ENCODE measurements around the gene SLC25A11. TPM values are rescaled to one million over a fixed set of nuclear protein-coding genes. Genes with fewer than 3 reads are reported as not detected.

The SLC25A11 gene, protein sequence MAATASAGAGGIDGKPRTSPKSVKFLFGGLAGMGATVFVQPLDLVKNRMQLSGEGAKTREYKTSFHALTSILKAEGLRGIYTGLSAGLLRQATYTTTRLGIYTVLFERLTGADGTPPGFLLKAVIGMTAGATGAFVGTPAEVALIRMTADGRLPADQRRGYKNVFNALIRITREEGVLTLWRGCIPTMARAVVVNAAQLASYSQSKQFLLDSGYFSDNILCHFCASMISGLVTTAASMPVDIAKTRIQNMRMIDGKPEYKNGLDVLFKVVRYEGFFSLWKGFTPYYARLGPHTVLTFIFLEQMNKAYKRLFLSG
- 10 to 100 TPM; 38.9 to 74.2 (median 47.1) TPM for total RNA-seq

DNA sequence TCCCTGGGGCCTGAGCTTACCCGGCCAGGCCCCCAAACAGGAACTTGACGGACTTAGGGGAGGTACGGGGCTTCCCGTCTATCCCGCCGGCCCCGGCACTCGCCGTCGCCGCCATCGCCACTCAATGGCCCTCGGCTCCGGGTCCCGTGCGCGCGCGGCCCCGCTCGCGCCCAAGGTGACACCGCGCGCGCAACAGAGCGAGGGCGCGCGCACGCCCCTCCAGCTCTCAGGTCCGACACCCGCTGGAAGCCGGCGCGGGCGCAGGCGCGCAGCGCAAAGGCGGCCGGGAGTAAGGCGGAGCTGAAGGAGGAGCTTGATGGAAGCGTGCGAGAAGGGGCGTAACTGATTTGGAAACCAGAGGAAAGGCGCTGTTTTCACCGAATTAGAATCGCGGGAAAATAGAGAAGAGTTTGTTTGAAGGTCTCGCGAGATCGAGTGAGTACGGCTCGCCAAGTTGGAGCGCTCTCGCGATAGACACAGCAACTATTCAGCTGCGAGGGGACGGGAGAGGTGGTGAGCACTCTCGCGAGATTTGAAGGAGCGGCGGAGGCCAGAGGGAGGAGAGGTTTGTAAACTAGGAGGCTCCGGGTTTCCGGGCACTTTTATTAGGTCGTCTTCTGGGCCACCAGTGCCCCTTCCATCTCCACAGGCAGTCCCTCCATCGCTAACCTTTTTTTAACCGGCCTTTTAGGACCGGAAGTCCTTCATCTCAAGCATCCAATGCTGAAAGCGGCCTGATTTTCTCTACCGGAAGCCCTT lies at the start of gene SLC25A11, which contains the start of gene RNF167:
SLC25A11 (minus strand) TSS at position 251 of the 759 bp plus-strand sequence; CDS start at position 115, 136 bp downstream.
RNF167 (plus strand) TSS at position 473 of the 759 bp plus-strand sequence. CDS start 642 bp downstream, outside the sequence.
- DNase-seq (ENCODE audit: low spot score) (peak; percentile 85), ATAC-seq (ENCODE audit: low FRiP score) (peak; percentile 92)
- TF ChIP-seq, protein P1, sequence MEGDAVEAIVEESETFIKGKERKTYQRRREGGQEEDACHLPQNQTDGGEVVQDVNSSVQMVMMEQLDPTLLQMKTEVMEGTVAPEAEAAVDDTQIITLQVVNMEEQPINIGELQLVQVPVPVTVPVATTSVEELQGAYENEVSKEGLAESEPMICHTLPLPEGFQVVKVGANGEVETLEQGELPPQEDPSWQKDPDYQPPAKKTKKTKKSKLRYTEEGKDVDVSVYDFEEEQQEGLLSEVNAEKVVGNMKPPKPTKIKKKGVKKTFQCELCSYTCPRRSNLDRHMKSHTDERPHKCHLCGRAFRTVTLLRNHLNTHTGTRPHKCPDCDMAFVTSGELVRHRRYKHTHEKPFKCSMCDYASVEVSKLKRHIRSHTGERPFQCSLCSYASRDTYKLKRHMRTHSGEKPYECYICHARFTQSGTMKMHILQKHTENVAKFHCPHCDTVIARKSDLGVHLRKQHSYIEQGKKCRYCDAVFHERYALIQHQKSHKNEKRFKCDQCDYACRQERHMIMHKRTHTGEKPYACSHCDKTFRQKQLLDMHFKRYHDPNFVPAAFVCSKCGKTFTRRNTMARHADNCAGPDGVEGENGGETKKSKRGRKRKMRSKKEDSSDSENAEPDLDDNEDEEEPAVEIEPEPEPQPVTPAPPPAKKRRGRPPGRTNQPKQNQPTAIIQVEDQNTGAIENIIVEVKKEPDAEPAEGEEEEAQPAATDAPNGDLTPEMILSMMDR (IDR thresholded peaks at IDR 0.05), result no peak

DNA sequence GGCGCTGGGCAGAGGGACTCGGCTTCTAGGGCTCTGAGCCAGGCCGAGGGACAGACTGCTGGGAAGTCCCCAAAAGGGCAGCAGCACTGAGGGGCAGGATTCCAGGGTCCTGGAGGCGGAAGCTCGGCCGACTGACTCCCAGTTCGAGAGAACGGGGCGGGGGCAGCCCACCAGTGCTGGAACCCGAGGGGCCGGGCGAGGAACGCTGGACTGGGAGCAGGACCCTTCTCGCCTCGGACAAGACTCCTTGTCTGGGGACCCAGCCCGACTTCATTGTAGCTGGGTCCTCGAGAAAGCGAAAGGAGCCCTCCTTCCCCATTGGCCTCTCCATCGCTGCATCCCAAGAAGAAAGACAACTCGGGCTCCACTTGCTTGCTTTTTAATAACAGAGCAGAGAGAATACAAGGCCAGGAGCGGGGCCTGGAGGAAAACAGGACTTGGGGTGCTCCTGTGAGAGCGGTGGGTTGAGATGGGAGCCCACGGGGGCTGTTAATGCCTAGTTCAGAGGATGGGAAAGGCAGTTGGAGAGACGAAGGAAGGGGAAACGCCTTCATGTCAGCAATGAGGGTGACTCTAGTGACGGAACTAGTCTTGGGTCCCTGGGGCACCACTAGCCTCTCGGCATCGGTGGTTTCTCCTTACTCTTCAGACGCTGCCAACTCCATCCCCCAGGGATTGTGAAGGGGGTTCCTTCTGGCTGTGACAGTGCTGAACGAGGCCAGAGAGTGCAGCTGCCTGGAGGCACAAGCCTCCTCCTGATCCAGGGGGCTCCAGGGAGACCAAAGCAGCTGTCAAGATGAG lies 48.1 kb upstream of the SLC25A11 start:
- DNase-seq (ENCODE audit: low spot score) (no peak), ATAC-seq (ENCODE audit: low FRiP score) (peak; percentile 36)
- TF ChIP-seq, protein P1 (IDR thresholded peaks at IDR 0.05), result no peak

DNA sequence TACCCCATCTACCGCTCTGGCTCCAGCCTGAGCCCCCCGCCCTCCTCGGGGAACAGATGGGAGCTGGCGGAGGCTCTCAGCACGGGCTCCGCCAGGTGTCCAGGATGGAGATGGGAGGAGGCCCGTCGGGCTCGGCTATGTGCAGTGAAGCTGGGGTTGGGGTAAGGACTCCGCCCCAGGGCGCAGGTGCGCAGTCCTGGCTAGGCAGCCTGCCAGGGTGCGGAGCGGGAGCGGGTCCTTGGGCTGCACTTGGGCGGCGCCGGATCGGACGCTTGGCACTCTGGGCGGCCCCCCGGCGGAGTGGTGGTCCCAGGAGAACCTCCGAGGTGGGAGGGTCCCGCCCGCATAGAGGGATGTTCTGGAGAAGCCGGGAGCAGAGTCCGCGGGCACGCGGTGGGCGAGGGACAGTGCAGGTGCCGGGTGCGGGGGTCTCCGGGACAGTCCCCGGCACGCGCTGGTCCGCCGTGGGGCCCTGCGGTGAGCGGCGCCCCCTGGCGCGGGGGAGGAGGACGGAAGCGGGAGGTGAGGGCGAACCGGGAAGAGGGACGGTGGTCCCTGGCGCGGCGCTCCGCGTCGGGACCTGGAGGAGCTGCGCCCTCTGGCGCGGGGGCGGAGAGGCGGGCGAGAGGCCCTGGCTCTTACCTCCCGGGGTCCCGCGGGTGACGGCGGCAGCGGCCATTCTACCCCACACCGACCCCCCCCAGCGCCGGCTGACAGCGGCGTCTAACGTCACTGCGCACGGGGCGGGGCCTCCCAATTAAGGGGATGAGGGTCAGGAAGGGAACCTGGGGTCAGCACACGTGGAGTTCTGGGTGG lies 47.3 kb upstream of the SLC25A11 start, which contains the start of gene CAMTA2:
CAMTA2 (minus strand) TSS at position 725 of the 816 bp plus-strand sequence. CDS start 1,453 bp downstream, outside the sequence.
- ATAC-seq (ENCODE audit: low FRiP score) (peak; percentile 86), DNase-seq (ENCODE audit: low spot score) (peak; percentile 76)
- TF ChIP-seq, protein P1 (IDR thresholded peaks at IDR 0.05), result no peak

DNA sequence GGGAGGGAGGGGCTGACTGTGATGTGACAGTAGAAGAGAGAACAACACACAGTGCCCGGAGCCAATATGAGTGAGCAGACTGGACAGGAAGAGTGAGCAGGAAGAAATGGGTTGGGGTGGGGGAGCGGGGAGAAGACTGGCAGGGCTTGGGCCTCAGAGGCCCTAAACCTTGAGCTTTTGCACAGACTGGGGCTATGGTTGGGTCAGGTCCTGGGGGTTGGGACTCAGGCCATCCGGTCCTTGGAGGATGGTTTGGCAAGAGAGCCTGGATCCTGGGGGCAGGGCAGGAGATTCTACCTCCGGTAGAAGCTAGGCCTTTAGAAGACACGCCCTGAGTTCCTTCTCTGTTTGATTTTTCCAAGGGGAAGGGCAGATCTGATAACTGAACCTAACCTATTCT lies 46.6 kb upstream of the SLC25A11 start:
- TF ChIP-seq, protein P1 (IDR thresholded peaks at IDR 0.05), result no peak
- no peak for ATAC-seq (ENCODE audit: low FRiP score)
- no peak for DNase-seq (ENCODE audit: low spot score)

DNA sequence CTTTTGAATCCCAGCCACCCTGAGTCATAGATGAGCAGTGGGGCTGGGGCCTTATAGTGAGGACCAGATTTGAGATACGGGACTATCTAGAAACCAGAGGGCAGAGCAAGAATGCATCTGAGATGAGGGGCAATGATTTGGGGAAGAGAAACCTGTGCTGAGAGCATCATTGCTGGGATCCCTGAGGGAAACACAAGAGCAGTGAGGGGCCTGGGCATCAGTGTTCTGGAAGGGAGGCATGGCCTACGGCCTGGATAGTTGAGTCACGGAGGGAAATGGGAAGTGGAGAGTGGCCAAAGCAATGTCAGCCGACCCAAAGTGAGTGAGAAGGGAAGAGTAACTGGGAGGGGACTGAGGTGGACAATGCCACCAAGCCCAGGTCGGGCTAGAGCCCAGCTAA lies 42.5 kb upstream of the SLC25A11 start:
- TF ChIP-seq, protein P1 (IDR thresholded peaks at IDR 0.05), result no peak
- ATAC-seq (ENCODE audit: low FRiP score), result no peak
- DNase-seq (ENCODE audit: low spot score), result no peak

All from omental fat pad (tissue), 4 donors.